Ascending aorta (tissue), 2 donors: ENCODE measurements around the gene HECTD4. TPM values are rescaled to one million over a fixed set of nuclear protein-coding genes. Genes with fewer than 3 reads are reported as not detected.
"Not testable (repeated sequence)": the region's sequence is repeated elsewhere in the genome, so short reads cannot be mapped to it uniquely, and the experiment has no call there.

Experiments
- DNase-seq, 2 donors: peaks; one replicate each; pipeline ENCODE4 v3.0.0-alpha.2; 2019; ENCODE audit warnings: low spot score in 2 of 2
- H3K27ac ChIP-seq, 2 donors: fragments of 200-600 bp; sonication (generic); one replicate each; pipeline ENCODE4 v1.5.1; 2016 to 2017; ENCODE audit warnings: mild to moderate bottlenecking in 1 of 2
- H3K27me3 ChIP-seq: fragments of 200-600 bp; sonication (generic); one replicate; pipeline ENCODE4 v1.5.1; 2017
- H3K36me3 ChIP-seq, 2 donors: fragments of 200-600 bp; sonication (generic); one replicate each; pipeline ENCODE4 v1.5.1; 2016
- H3K4me1 ChIP-seq, 2 donors: fragments of 200-600 bp; sonication (generic); one replicate each; pipeline ENCODE4 v1.5.1; 2016 to 2017; ENCODE audit warnings: mild to moderate bottlenecking in 1 of 2
- H3K4me3 ChIP-seq, 2 donors: fragments of 200-600 bp; sonication (generic); one replicate each; pipeline ENCODE4 v1.5.1; 2016 to 2017; ENCODE audit warnings: mild to moderate bottlenecking in 1 of 2
- H3K9me3 ChIP-seq, 2 donors: fragments of 200-600 bp; sonication (generic); one replicate each; pipeline ENCODE4 v1.5.1; 2016
- CTCF ChIP-seq, 3 experiments: fragments of 200-600 bp in 2 of 3; fragments of 450-650 bp in 1 of 3; sonication (generic) in 2 of 3; IDR thresholded peaks; one replicate each; pipeline ENCODE4 v1.5.1; 2016 to 2019; ENCODE audit warnings: antibody characterized with exemption in 3 of 3, mild to moderate bottlenecking in 1 of 3, moderate library complexity in 1 of 3
- intact Hi-C: fragments of 100-400 bp; cut with DNase I; formaldehyde crosslinking; loops from one replicate; pipeline ENCODE4 v1.15.1; 2023
- total RNA-seq: library from RNA; depleted of rRNA; stranded (reverse); fragments of >200 nt; gene quantifications from one replicate; pipeline ENCODE4 v1.1.0, GENCODE V29; 2016

The HECTD4 gene
- total RNA-seq, 1 donor from 2014 or later, result 23.7 TPM

DNA sequence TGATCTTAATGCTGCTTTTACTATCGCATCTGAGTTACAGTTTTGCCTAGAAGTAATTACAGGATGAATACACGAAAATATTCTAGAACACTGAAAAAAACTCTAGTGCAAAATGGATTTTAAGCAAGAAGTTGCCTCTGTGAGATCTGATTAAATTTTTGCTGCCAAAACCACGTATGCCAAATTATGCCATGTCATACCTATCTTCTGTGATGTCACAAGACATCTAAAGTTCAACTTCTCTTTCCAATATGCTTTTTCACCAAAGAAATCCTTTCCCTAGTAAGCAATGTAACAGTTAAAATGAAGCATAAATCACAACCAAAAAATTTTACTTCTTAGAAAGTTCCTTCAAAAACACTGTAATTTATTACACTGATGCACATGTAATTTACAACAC lies 39.6 kb downstream of the HECTD4 start:
- Histone ChIP-seq H3K27me3 (no peaks in the 10 kb centered on the region), H3K4me1 (no peaks in the 10 kb centered on the region), H3K36me3 (peaks cover 0 to 5% of the 10 kb centered on the region in 2 donors), H3K9me3 (no peaks in the 10 kb centered on the region), H3K4me3 (no peak overlapping the region), H3K27ac (no peak overlapping the region)
- intact Hi-C loops, result no loop called here
- no peak for TF ChIP-seq CTCF (IDR thresholded peaks at IDR 0.05)
- DNase-seq, result no peak

GRCh38 chr12:112341046-112341825 lies 41.0 kb downstream of the HECTD4 start:
- Histone ChIP-seq H3K27me3 (no peaks in the 10 kb centered on the region), H3K36me3 (peaks cover 0 to 5% of the 10 kb centered on the region in 2 donors), H3K4me3 (no peak overlapping the region), H3K27ac (no peak overlapping the region), H3K9me3 (no peaks in the 10 kb centered on the region), H3K4me1 (no peaks in the 10 kb centered on the region)
- no peak for TF ChIP-seq CTCF (IDR thresholded peaks at IDR 0.05)
- intact Hi-C loops, result no loop called here
- DNase-seq, result no peak

- intact Hi-C loops, result no loop called here
- Histone ChIP-seq H3K27ac (no peak overlapping the region), H3K4me1 (no peaks in the 10 kb centered on the region), H3K36me3 (peaks cover 0 to 5% of the 10 kb centered on the region in 2 donors), H3K9me3 (no peaks in the 10 kb centered on the region), H3K27me3 (no peaks in the 10 kb centered on the region), H3K4me3 (no peak overlapping the region)
- no peak for DNase-seq
- no peak for TF ChIP-seq CTCF (IDR thresholded peaks at IDR 0.05)
These were observed 42.0 kb downstream of the HECTD4 start for GRCh38 chr12:112340230-112340629.

DNA sequence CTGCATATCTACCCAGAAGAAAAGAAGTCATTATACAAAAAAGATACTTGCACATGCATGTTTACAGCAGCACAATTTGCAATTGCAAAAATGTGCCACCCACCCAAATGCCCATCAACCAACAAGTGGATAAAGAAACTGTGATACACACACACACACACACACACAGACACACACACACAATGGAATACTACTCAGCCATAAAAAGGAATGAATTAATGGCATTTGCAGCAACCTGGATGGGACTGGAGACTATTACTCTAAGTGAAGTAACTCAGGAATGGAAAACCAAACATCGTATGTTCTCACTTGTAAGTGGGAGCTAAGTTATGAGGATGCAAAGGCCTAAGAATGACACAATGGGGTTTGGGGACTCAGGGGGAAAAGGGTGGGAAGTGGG lies 47.2 kb downstream of the HECTD4 start:
- H3K36me3 ChIP-seq, intact Hi-C loops, H3K9me3 ChIP-seq, H3K27me3 ChIP-seq, H3K4me3 ChIP-seq, DNase-seq, H3K27ac ChIP-seq, H3K4me1 ChIP-seq: not testable (repeated sequence)

DNA sequence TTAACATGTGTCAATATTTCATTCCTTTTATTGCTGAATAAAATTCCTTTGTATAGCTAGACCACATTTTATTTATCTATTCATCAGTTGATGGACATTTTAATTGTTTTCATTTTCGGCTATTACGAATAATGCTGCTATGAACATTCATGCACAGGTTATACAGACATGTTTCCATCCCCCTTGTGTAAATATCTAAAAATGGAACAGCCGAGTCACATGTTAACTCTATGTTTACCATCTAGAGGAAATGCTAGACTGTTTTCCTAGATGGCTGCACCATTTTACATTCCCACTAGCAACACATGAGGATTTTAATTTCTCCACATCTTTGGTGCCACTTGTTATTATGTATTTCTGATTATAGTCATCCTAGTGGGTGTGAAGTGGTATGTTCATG lies 49.2 kb downstream of the HECTD4 start:
- TF ChIP-seq CTCF (IDR thresholded peaks at IDR 0.05), result no peak
- intact Hi-C loops, result no loop called here
- Histone ChIP-seq H3K27me3 (no peaks in the 10 kb centered on the region), H3K36me3 (peaks cover 0 to 2% of the 10 kb centered on the region in 2 donors), H3K9me3 (no peaks in the 10 kb centered on the region), H3K4me3 (no peak overlapping the region), H3K27ac (no peak overlapping the region), H3K4me1 (no peaks in the 10 kb centered on the region)
- no peak for DNase-seq

DNA sequence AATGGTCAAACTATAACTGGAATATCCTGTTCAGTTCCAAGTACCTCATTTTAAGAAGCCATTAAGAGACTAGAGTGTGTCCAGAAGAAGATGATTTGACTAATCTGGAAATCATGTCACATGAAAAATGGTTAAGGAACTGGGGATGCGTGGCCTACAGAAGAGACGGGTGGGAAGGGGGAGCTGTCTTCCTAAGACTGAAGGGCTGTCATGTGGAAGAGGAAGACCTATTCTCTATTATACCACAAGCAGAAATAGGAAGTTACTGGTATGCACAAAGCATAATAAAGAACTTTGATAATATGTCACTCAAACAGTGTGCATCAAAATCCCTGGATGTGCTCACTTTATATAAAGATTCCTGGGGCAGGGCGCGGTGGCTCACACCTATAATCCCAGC lies 50.3 kb downstream of the HECTD4 start:
- H3K4me1 ChIP-seq, result no peaks in the 10 kb centered on the region
- H3K36me3 ChIP-seq, result no peaks in the 10 kb centered on the region
- intact Hi-C loops, result no loop called here
- DNase-seq, result no peak
- H3K27me3 ChIP-seq, result no peaks in the 10 kb centered on the region
- H3K27ac ChIP-seq, result no peak overlapping the region
- no peak overlapping the region for H3K4me3 ChIP-seq
- TF ChIP-seq CTCF (IDR thresholded peaks at IDR 0.05), result no peak
- no peaks in the 10 kb centered on the region for H3K9me3 ChIP-seq
